Stomach smooth muscle (tissue), 2 donors: ENCODE measurements around the gene TTC39A.
"Not testable (repeated sequence)": the region's sequence is repeated elsewhere in the genome, so short reads cannot be mapped to it uniquely, and the experiment has no call there.

Source experiments
- H3K27ac ChIP-seq: one replicate; pipeline ENCODE4 v1.7.0; 2013; ENCODE audit warnings: mild to moderate bottlenecking, low read length, inconsistent platforms
- H3K27me3 ChIP-seq, 2 donors: one replicate each; pipeline ENCODE4 v1.7.0; 2013; ENCODE audit warnings: low read length in 2 of 2; ENCODE audit not compliant: insufficient read depth in 2 of 2, control insufficient read depth in 1 of 2
- H3K36me3 ChIP-seq, 2 donors: one replicate each; pipeline ENCODE4 v1.7.0; 2013; ENCODE audit warnings: low read length in 2 of 2; ENCODE audit not compliant: control insufficient read depth in 2 of 2, insufficient read depth in 2 of 2
- H3K4me1 ChIP-seq: one replicate; pipeline ENCODE4 v1.7.0; 2013; ENCODE audit warnings: low read length; ENCODE audit not compliant: control insufficient read depth, insufficient read depth
- H3K4me3 ChIP-seq, 2 donors: one replicate each; pipeline ENCODE4 v1.7.0; 2013; ENCODE audit warnings: low read length in 2 of 2
- H3K9ac ChIP-seq, 2 donors: one replicate each; pipeline ENCODE4 v1.7.0; 2013; ENCODE audit warnings: low read length in 2 of 2, mild to moderate bottlenecking in 1 of 2
- H3K9me3 ChIP-seq, 2 donors: one replicate each; pipeline ENCODE4 v1.7.0; 2013; ENCODE audit warnings: low read length in 2 of 2; ENCODE audit not compliant: control insufficient read depth in 2 of 2
- donor health status: healthy.
- donor health status: Pancreatic carcinoma.

TTC39A gene

GRCh38 chr1:51325011-51325385 lies 5.4 kb downstream of the TTC39A start:
- not testable (repeated sequence) for H3K4me1 ChIP-seq, H3K27ac ChIP-seq, H3K9me3 ChIP-seq, H3K9ac ChIP-seq, H3K36me3 ChIP-seq, H3K4me3 ChIP-seq
- peaks cover 5 to 18% of the 10 kb centered on the region in 2 donors for H3K27me3 ChIP-seq

GRCh38 chr1:51324251-51325010 lies 5.9 kb downstream of the TTC39A start:
- H3K9ac ChIP-seq: no peak overlapping the region
- no peaks in the 10 kb centered on the region for H3K4me1 ChIP-seq
- peaks cover 0 to 12% of the 10 kb centered on the region in 2 donors for H3K27me3 ChIP-seq
- no peaks in the 10 kb centered on the region for H3K9me3 ChIP-seq
- no peak overlapping the region for H3K4me3 ChIP-seq
- H3K27ac ChIP-seq: no peak overlapping the region
- no peaks in the 10 kb centered on the region for H3K36me3 ChIP-seq

GRCh38 chr1:51323778-51324177 lies 6.6 kb downstream of the TTC39A start:
- H3K36me3 ChIP-seq: no peaks in the 10 kb centered on the region
- no peak overlapping the region for H3K4me3 ChIP-seq
- H3K9ac ChIP-seq: no peak overlapping the region
- H3K4me1 ChIP-seq: no peaks in the 10 kb centered on the region
- H3K27me3 ChIP-seq: peaks cover 0 to 7% of the 10 kb centered on the region in 2 donors
- no peak overlapping the region for H3K27ac ChIP-seq
- H3K9me3 ChIP-seq: no peaks in the 10 kb centered on the region

GRCh38 chr1:51322417-51323101 lies 7.8 kb downstream of the TTC39A start:
- no peak overlapping the region for H3K27ac ChIP-seq
- H3K9me3 ChIP-seq: no peaks in the 10 kb centered on the region
- H3K4me1 ChIP-seq: no peaks in the 10 kb centered on the region
- H3K36me3 ChIP-seq: no peaks in the 10 kb centered on the region
- H3K9ac ChIP-seq: no peak overlapping the region
- H3K4me3 ChIP-seq: no peak overlapping the region
- peaks cover 0 to 6% of the 10 kb centered on the region in 2 donors for H3K27me3 ChIP-seq

GRCh38 chr1:51321924-51322280 lies 8.5 kb downstream of the TTC39A start:
- Histone ChIP-seq H3K27me3 (peaks cover 0 to 6% of the 10 kb centered on the region in 2 donors), H3K4me3 (no peak overlapping the region), H3K27ac (no peak overlapping the region), H3K9ac (no peak overlapping the region), H3K36me3 (no peaks in the 10 kb centered on the region), H3K4me1 (no peaks in the 10 kb centered on the region), H3K9me3 (no peaks in the 10 kb centered on the region)

- H3K4me1 ChIP-seq: no peaks in the 10 kb centered on the region
- H3K27me3 ChIP-seq: peaks cover 0 to 4% of the 10 kb centered on the region in 2 donors
- no peak overlapping the region for H3K9ac ChIP-seq
- no peaks in the 10 kb centered on the region for H3K9me3 ChIP-seq
- H3K4me3 ChIP-seq: no peak overlapping the region
- no peaks in the 10 kb centered on the region for H3K36me3 ChIP-seq
- H3K27ac ChIP-seq: no peak overlapping the region
Measured at GRCh38 chr1:51320967-51321923, 9.1 kb downstream of the TTC39A start.

GRCh38 chr1:51317798-51318197 lies 12.6 kb downstream of the TTC39A start:
- H3K4me3 ChIP-seq: no peak overlapping the region
- no peaks in the 10 kb centered on the region for H3K27me3 ChIP-seq
- no peaks in the 10 kb centered on the region for H3K36me3 ChIP-seq
- no peak overlapping the region for H3K9ac ChIP-seq
- H3K27ac ChIP-seq: no peak overlapping the region
- no peaks in the 10 kb centered on the region for H3K4me1 ChIP-seq
- no peaks in the 10 kb centered on the region for H3K9me3 ChIP-seq

GRCh38 chr1:51316846-51317120 lies 13.6 kb downstream of the TTC39A start:
- no peak overlapping the region for H3K27ac ChIP-seq
- no peak overlapping the region for H3K4me3 ChIP-seq
- H3K9me3 ChIP-seq: no peaks in the 10 kb centered on the region
- H3K27me3 ChIP-seq: no peaks in the 10 kb centered on the region
- H3K4me1 ChIP-seq: no peaks in the 10 kb centered on the region
- H3K36me3 ChIP-seq: no peaks in the 10 kb centered on the region
- no peak overlapping the region for H3K9ac ChIP-seq

GRCh38 chr1:51316113-51316845 lies 14.1 kb downstream of the TTC39A start:
- no peak overlapping the region for H3K27ac ChIP-seq
- no peaks in the 10 kb centered on the region for H3K27me3 ChIP-seq
- H3K36me3 ChIP-seq: no peaks in the 10 kb centered on the region
- no peak overlapping the region for H3K9ac ChIP-seq
- H3K9me3 ChIP-seq: no peaks in the 10 kb centered on the region
- H3K4me1 ChIP-seq: no peaks in the 10 kb centered on the region
- H3K4me3 ChIP-seq: no peak overlapping the region

GRCh38 chr1:51314974-51315373 lies 15.4 kb downstream of the TTC39A start:
- H3K36me3 ChIP-seq: no peaks in the 10 kb centered on the region
- no peak overlapping the region for H3K4me3 ChIP-seq
- H3K27ac ChIP-seq: no peak overlapping the region
- H3K27me3 ChIP-seq: no peaks in the 10 kb centered on the region
- H3K4me1 ChIP-seq: no peaks in the 10 kb centered on the region
- no peak overlapping the region for H3K9ac ChIP-seq
- H3K9me3 ChIP-seq: no peaks in the 10 kb centered on the region
